Uterus (tissue), 4 donors: ENCODE measurements around the gene S100A1. TPM values are rescaled to one million over a fixed set of nuclear protein-coding genes. Genes with fewer than 3 reads are reported as not detected.
A peak's percentile ranks its signal among the peaks of the same experiment; 100 is the strongest.
"Not testable (repeated sequence)": the region's sequence is repeated elsewhere in the genome, so short reads cannot be mapped to it uniquely, and the experiment has no call there.

ENCODE experiments used
- DNase-seq, 2 donors: peaks; one replicate each; pipeline ENCODE4 v3.0.0-alpha.2; 2019 to 2020
- H3K27ac ChIP-seq, 2 donors: fragments of 200-600 bp; sonication (generic); 1 replicate in 1 of 2; 2 replicates in 1 of 2; pipeline ENCODE4 v1.5.1; 2016 to 2018
- H3K27me3 ChIP-seq, 2 donors: fragments of 200-600 bp; sonication (generic); one replicate each; pipeline ENCODE4 v1.5.1; 2018 to 2019; ENCODE audit warnings: control low read depth in 1 of 2
- H3K36me3 ChIP-seq, 2 donors: fragments of 200-600 bp; sonication (generic); one replicate each; pipeline ENCODE4 v1.5.1; 2019; ENCODE audit warnings: control low read depth in 1 of 2
- H3K4me1 ChIP-seq, 2 donors: fragments of 200-600 bp; sonication (generic); one replicate each; pipeline ENCODE4 v1.5.1; 2018 to 2019; ENCODE audit warnings: control low read depth in 1 of 2
- H3K4me3 ChIP-seq, 2 donors: fragments of 200-600 bp; sonication (generic); 1 replicate in 1 of 2; 2 replicates in 1 of 2; pipeline ENCODE4 v1.5.1; 2018 to 2019; ENCODE audit warnings: mild to moderate bottlenecking in 1 of 2
- H3K9me3 ChIP-seq, 2 donors: fragments of 200-600 bp; sonication (generic); one replicate each; pipeline ENCODE4 v1.5.1; 2019; ENCODE audit warnings: control low read depth in 1 of 2
- CTCF ChIP-seq, 4 experiments: fragments of 200-600 bp in 2 of 4; fragments of 450-650 bp in 2 of 4; sonication (generic) in 2 of 4; IDR thresholded peaks; one replicate each; pipeline ENCODE4 v1.5.1; 2016 to 2019; ENCODE audit warnings: antibody characterized with exemption in 4 of 4, mild to moderate bottlenecking in 2 of 4, moderate library complexity in 1 of 4
- POLR2A ChIP-seq, 2 donors: fragments of 450-650 bp; IDR thresholded peaks; one replicate each; pipeline ENCODE4 v1.6.1; 2016; ENCODE audit warnings: antibody characterized with exemption in 2 of 2, mild to moderate bottlenecking in 1 of 2, moderate library complexity in 1 of 2
- intact Hi-C: fragments of 100-400 bp; cut with DNase I; formaldehyde crosslinking; loops from one replicate; pipeline ENCODE4 v1.15.1; 2023; ENCODE audit warnings: low total_unique reads
- total RNA-seq, 4 donors: library from RNA; depleted of rRNA in 3 of 4; stranded (reverse); fragments of >200 nt in 3 of 4; gene quantifications; one replicate each; pipeline versions ENCODE4 v1.1.0 to v1.2.4, GENCODE V29; 2014 to 2023
- donor health status: DM: yes; HTN: yes; CAD: no.

The S100A1 gene
- total RNA-seq, 4 donors from 2014 or later = 3.8 TPM; not detected in 3

- peak overlapping the region in 1 of 2 donors; percentile 100 for H3K27ac ChIP-seq
- H3K4me1 ChIP-seq = peaks cover 0 to 3% of the 10 kb centered on the region in 2 donors
- no peaks in the 10 kb centered on the region for H3K27me3 ChIP-seq
- no peak overlapping the region for H3K4me3 ChIP-seq
- intact Hi-C loops = no loop called here
- H3K9me3 ChIP-seq = no peaks in the 10 kb centered on the region
- no peak for DNase-seq
- H3K36me3 ChIP-seq = peaks cover 0 to 2% of the 10 kb centered on the region in 2 donors
- TF ChIP-seq POLR2A (IDR thresholded peaks at IDR 0.05) (no peak), CTCF (IDR thresholded peaks at IDR 0.05) (no peak)
Observed at GRCh38 chr1:153636312-153636711, 8.1 kb downstream of the S100A1 start.

GRCh38 chr1:153638261-153638660 is 10.0 kb downstream of the S100A1 start:
- no peak overlapping the region for H3K27ac ChIP-seq
- no peaks in the 10 kb centered on the region for H3K27me3 ChIP-seq
- TF ChIP-seq POLR2A (IDR thresholded peaks at IDR 0.05) (no peak), CTCF (IDR thresholded peaks at IDR 0.05) (no peak)
- no peak overlapping the region for H3K4me3 ChIP-seq
- intact Hi-C loops = no loop called here
- H3K9me3 ChIP-seq = no peaks in the 10 kb centered on the region
- no peak for DNase-seq
- peaks cover 0 to 3% of the 10 kb centered on the region in 2 donors for H3K36me3 ChIP-seq
- peaks cover 0 to 3% of the 10 kb centered on the region in 2 donors for H3K4me1 ChIP-seq

- TF ChIP-seq CTCF (IDR thresholded peaks at IDR 0.05) = no peak
- no peak for TF ChIP-seq POLR2A (IDR thresholded peaks at IDR 0.05)
- peaks cover 0 to 3% of the 10 kb centered on the region in 2 donors for H3K36me3 ChIP-seq
- H3K9me3 ChIP-seq = no peaks in the 10 kb centered on the region
- H3K27ac ChIP-seq = no peak overlapping the region
- intact Hi-C loops = no loop called here
- peaks cover 0 to 3% of the 10 kb centered on the region in 2 donors for H3K4me1 ChIP-seq
- no peaks in the 10 kb centered on the region for H3K27me3 ChIP-seq
- no peak for DNase-seq
- no peak overlapping the region for H3K4me3 ChIP-seq
Observed at GRCh38 chr1:153639280-153639679, 11.0 kb downstream of the S100A1 start.

- H3K27ac ChIP-seq, H3K9me3 ChIP-seq, DNase-seq, H3K4me1 ChIP-seq, H3K27me3 ChIP-seq, H3K4me3 ChIP-seq, intact Hi-C loops, H3K36me3 ChIP-seq: not testable (repeated sequence)
Observed at GRCh38 chr1:153640213-153640612, 12.0 kb downstream of the S100A1 start.

- no peak overlapping the region for H3K4me3 ChIP-seq
- TF ChIP-seq POLR2A (IDR thresholded peaks at IDR 0.05) (no peak), CTCF (IDR thresholded peaks at IDR 0.05) (no peak)
- intact Hi-C loops = no loop called here
- H3K27me3 ChIP-seq = no peaks in the 10 kb centered on the region
- H3K36me3 ChIP-seq = peaks cover 0 to 3% of the 10 kb centered on the region in 2 donors
- H3K27ac ChIP-seq = no peak overlapping the region
- no peak for DNase-seq
- H3K4me1 ChIP-seq = no peaks in the 10 kb centered on the region
- H3K9me3 ChIP-seq = no peaks in the 10 kb centered on the region
Observed at GRCh38 chr1:153640861-153641260, 12.6 kb downstream of the S100A1 start.

- Histone ChIP-seq H3K27ac (no peak overlapping the region), H3K36me3 (peaks cover 0 to 3% of the 10 kb centered on the region in 2 donors), H3K4me1 (no peaks in the 10 kb centered on the region), H3K27me3 (no peaks in the 10 kb centered on the region), H3K4me3 (no peak overlapping the region), H3K9me3 (no peaks in the 10 kb centered on the region)
- intact Hi-C loops = no loop called here
- TF ChIP-seq POLR2A (IDR thresholded peaks at IDR 0.05) = no peak
- no peak for TF ChIP-seq CTCF (IDR thresholded peaks at IDR 0.05)
- DNase-seq = no peak
Observed at GRCh38 chr1:153642161-153642560, 13.9 kb downstream of the S100A1 start.
